PC-3 (cell line): ENCODE measurements around the gene KCNK18. TPM values are rescaled to one million over a fixed set of nuclear protein-coding genes. Genes with fewer than 3 reads are reported as not detected.

Source experiments
- ATAC-seq: fragments of 200-7000 bp; cut with Tn5 transposase; 2 replicates; pipeline ENCODE4 v1.9.1; 2020; ENCODE audit warnings: mild to moderate bottlenecking, moderate library complexity
- BruUV-seq: library from RNA; stranded (reverse); fragments of 400-500 nt; replicated peaks from 2 replicates; lab custom pipeline; 2021; lab: Mats Ljungman, UMichigan
- CTCF ChIA-PET: fragments of 300-600 bp; sonication (Branson Sonifier 250); formaldehyde crosslinking; loops from one replicate; lab custom pipeline; 2022; ENCODE audit warnings: antibody characterized with exemption; lab: Charles Lee
- POLR2A ChIA-PET: fragments of 300-600 bp; sonication (Branson Sonifier 250); formaldehyde crosslinking; loops from one replicate; lab custom pipeline; 2022; ENCODE audit warnings: antibody characterized with exemption; ENCODE audit not compliant: unreplicated experiment; lab: Charles Lee
- DNase-seq: peaks from one replicate; pipeline ENCODE4 v3.0.0-alpha.2; 2015
- H2AFZ ChIP-seq: fragments of 300-600 bp; sonication (generic); 2 replicates; pipeline ENCODE4 v1.6.0; 2016; ENCODE audit warnings: antibody characterized with exemption, low read length
- H3F3A ChIP-seq: fragments of 300-600 bp; sonication (generic); one replicate; pipeline ENCODE4 v1.6.0; 2017; ENCODE audit warnings: antibody characterized with exemption, low read length, control low read depth, mild to moderate bottlenecking; ENCODE audit not compliant: unreplicated experiment
- H3K27ac ChIP-seq: fragments of 300-600 bp; sonication (generic); 2 replicates; pipeline ENCODE4 v1.5.1; 2016; ENCODE audit warnings: mild to moderate bottlenecking, low read length
- H3K27me3 ChIP-seq: fragments of 300-600 bp; sonication (generic); 2 replicates; pipeline ENCODE4 v1.6.1; 2016; ENCODE audit warnings: low read length, mixed read lengths
- H3K36me3 ChIP-seq: fragments of 300-600 bp; sonication (generic); 2 replicates; pipeline ENCODE4 v1.6.1; 2016; ENCODE audit warnings: low read depth, mixed run types, low read length, mixed read lengths
- H3K4me1 ChIP-seq: fragments of 300-600 bp; sonication (generic); 2 replicates; pipeline ENCODE4 v1.5.1; 2016; ENCODE audit warnings: low read length; ENCODE audit not compliant: insufficient read depth
- H3K4me2 ChIP-seq: fragments of 300-600 bp; sonication (generic); 2 replicates; pipeline ENCODE4 v1.6.0; 2016; ENCODE audit warnings: low read length
- H3K4me3 ChIP-seq: fragments of 300-600 bp; sonication (generic); 2 replicates; pipeline ENCODE4 v1.5.1; 2016; ENCODE audit warnings: mild to moderate bottlenecking, low read length, mixed read lengths
- H3K79me2 ChIP-seq: fragments of 300-600 bp; sonication (generic); 2 replicates; pipeline ENCODE4 v1.6.1; 2017; ENCODE audit warnings: low read length, mixed read lengths
- H3K9ac ChIP-seq: fragments of 300-600 bp; sonication (generic); 2 replicates; pipeline ENCODE4 v1.6.0; 2016; ENCODE audit warnings: mild to moderate bottlenecking, low read length
- H3K9me2 ChIP-seq: fragments of 300-600 bp; sonication (generic); replicated peaks from 2 replicates; pipeline ENCODE4 v1.6.1; 2016; ENCODE audit warnings: mixed run types, low read length, mixed read lengths
- H3K9me3 ChIP-seq: fragments of 300-600 bp; sonication (generic); 2 replicates; pipeline ENCODE4 v1.6.1; 2016; ENCODE audit warnings: low read length, mixed read lengths
- H4K20me1 ChIP-seq: fragments of 300-600 bp; sonication (generic); 2 replicates; pipeline ENCODE4 v1.6.1; 2016; ENCODE audit warnings: low read length, mixed read lengths
- EZH2 ChIP-seq: fragments of 300-600 bp; sonication (generic); IDR thresholded peaks from one replicate; pipeline ENCODE4 v1.6.1; 2017; ENCODE audit warnings: antibody characterized with exemption, mild to moderate bottlenecking, low read length; ENCODE audit not compliant: unreplicated experiment
- EZH2phosphoT487 ChIP-seq: fragments of 300-600 bp; sonication (generic); IDR thresholded peaks from 2 replicates; pipeline ENCODE4 v1.6.1; 2018; ENCODE audit warnings: mild to moderate bottlenecking, antibody characterized with exemption, low read length, borderline replicate concordance
- intact Hi-C: fragments of 100-400 bp; cut with micrococcal nuclease; formaldehyde crosslinking; loops from 2 replicates; pipeline ENCODE4 v1.9.0; 2023
- total RNA-seq: library from RNA; depleted of rRNA; stranded (reverse); fragments of >200 nt; gene quantifications from 2 replicates; pipeline ENCODE4 v1.2.3, GENCODE V29; 2014
- TF ChIP-seq, protein P1 (sequence below): fragments of 300-600 bp; sonication (generic); conservative IDR thresholded peaks from 2 replicates; pipeline ENCODE4 v1.5.1; 2017; ENCODE audit warnings: antibody characterized with exemption, low read depth, mild to moderate bottlenecking, low read length

Gene KCNK18
- total RNA-seq, 1 experiment from 2014 or later, result not detected

DNA sequence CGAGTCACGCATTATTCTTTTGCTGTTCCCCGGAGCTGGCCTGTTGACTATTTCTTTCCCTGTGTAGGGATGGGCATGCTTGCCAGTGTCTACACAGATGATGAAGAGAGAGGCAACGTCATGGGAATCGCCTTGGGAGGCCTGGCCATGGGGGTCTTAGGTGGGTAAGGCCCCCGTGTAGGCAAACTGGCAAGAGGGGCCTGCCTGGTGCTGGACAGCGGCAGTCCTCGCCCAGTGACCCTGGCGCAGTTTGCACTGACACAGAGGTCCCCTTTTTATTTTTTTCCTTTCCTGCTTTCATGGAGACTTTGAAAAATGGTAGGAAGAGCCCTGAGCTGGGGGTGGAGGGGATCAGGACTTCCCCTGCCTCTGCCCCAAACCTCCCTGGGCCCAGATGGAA is 57.0 kb downstream of the KCNK18 start:
- no peaks in the 10 kb centered on the region for H3K9me3 ChIP-seq
- ATAC-seq, result no peak
- peaks cover 23% of the 10 kb centered on the region for H3K27me3 ChIP-seq
- H3K4me1 ChIP-seq, result no peaks in the 10 kb centered on the region
- TF ChIP-seq EZH2 (no peak), EZH2phosphoT487 (no peak)
- TF ChIP-seq, protein P1, sequence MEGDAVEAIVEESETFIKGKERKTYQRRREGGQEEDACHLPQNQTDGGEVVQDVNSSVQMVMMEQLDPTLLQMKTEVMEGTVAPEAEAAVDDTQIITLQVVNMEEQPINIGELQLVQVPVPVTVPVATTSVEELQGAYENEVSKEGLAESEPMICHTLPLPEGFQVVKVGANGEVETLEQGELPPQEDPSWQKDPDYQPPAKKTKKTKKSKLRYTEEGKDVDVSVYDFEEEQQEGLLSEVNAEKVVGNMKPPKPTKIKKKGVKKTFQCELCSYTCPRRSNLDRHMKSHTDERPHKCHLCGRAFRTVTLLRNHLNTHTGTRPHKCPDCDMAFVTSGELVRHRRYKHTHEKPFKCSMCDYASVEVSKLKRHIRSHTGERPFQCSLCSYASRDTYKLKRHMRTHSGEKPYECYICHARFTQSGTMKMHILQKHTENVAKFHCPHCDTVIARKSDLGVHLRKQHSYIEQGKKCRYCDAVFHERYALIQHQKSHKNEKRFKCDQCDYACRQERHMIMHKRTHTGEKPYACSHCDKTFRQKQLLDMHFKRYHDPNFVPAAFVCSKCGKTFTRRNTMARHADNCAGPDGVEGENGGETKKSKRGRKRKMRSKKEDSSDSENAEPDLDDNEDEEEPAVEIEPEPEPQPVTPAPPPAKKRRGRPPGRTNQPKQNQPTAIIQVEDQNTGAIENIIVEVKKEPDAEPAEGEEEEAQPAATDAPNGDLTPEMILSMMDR, result no peak
- DNase-seq, result no peak
- H3K4me2 ChIP-seq, result no peak overlapping the region
- H4K20me1 ChIP-seq, result no peaks in the 10 kb centered on the region
- H3K9me2 ChIP-seq, result no peaks in the 10 kb centered on the region
- no peak overlapping the region for H3K27ac ChIP-seq
- no TSS peak for BruUV-seq
- H2AFZ ChIP-seq, result no peak overlapping the region
- intact Hi-C loops, result no loop called here
- H3K9ac ChIP-seq, result no peak overlapping the region
- no peaks in the 10 kb centered on the region for H3F3A ChIP-seq
- POLR2A ChIA-PET, result no interaction called here
- H3K36me3 ChIP-seq, result no peaks in the 10 kb centered on the region
- CTCF ChIA-PET, result no interaction called here
- H3K4me3 ChIP-seq, result no peak overlapping the region
- H3K79me2 ChIP-seq, result no peaks in the 10 kb centered on the region

DNA sequence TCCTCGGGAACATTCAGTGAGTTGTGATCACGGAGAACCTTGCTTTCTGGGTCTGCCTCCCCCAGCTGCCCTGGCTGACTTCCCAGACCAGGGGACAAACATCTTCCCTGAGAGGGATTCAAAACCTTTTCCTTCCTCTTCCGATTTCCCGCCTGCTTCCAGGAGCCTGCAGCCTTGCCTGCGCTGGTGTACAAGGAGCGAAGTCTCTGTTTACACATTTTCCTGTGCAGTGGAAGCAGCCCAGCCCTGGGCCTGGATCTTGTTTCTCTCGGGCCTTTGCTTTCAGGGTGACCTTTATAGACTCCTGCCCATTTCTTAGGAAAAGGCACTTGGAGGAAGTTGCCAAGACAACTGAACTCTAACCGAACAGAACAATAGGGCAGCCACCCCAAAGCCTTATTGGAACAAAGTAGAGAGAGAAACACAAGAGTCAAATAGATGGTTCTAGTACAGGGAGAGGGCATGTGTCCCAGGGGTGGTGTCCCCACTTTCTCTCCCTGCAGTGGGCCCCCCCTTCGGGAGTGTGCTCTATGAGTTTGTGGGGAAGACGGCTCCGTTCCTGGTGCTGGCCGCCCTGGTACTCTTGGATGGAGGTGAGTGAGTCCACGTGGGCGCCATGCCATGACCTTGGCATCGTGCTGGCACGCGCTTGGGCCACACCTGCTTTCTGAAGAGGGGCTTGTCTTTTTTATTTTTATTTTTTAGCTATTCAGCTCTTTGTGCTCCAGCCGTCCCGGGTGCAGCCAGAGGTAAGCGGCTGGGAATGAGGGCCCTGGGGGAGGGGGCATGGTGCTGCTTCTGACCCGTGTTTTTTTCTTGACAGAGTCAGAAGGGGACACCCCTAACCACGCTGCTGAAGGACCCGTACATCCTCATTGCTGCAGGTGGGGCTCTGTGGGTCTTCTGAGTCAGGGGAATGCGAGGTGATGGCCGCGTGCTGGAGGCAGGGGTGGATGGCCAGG is 57.8 kb downstream of the KCNK18 start:
- H3K36me3 ChIP-seq, result no peaks in the 10 kb centered on the region
- no peaks in the 10 kb centered on the region for H4K20me1 ChIP-seq
- H3K27me3 ChIP-seq, result peaks cover 29% of the 10 kb centered on the region
- DNase-seq, result no peak
- H3K4me2 ChIP-seq, result no peak overlapping the region
- H3K27ac ChIP-seq, result no peak overlapping the region
- no peak overlapping the region for H3K9ac ChIP-seq
- H3K79me2 ChIP-seq, result no peaks in the 10 kb centered on the region
- intact Hi-C loops, result no loop called here
- no peaks in the 10 kb centered on the region for H3K4me1 ChIP-seq
- BruUV-seq, result no TSS peak
- no peak for ATAC-seq
- ChIA-PET POLR2A (no interaction called here), CTCF (no interaction called here)
- no peaks in the 10 kb centered on the region for H3K9me2 ChIP-seq
- no peaks in the 10 kb centered on the region for H3F3A ChIP-seq
- H3K9me3 ChIP-seq, result no peaks in the 10 kb centered on the region
- no peak overlapping the region for H3K4me3 ChIP-seq
- TF ChIP-seq, protein P1, result no peak
- no peak for TF ChIP-seq EZH2phosphoT487
- no peak overlapping the region for H2AFZ ChIP-seq
